ENCODE results near the gene PHEX. TPM values are rescaled to one million over a fixed set of nuclear protein-coding genes. Genes with fewer than 3 reads are reported as not detected.

Gene PHEX
- total RNA-seq, 3 donors from 2014 or later: 0.16 to 5.6 (median 2.5) TPM

DNA sequence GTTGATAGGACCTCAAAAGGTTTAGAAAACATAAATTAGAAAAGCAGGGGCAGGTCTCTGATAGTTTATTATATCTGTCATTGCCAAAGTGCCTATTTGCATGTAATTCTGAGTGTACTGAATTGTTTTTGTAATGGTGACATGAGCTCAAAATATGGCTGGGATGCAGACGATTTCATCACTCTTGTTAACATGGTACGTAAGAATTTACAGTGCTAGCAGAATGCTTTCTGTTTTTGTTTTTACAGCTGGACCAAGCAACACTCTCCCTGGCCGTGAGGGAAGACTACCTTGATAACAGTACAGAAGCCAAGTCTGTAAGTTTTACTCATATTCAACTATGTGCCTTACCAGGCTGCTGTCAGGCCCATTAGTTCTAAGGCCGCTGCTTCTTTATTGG lies 58.1 kb downstream of the PHEX start:
- intact Hi-C loops (cut with DNase I; ENCODE audit: low total_unique reads): no loop called here
- TF ChIP-seq, protein P1, sequence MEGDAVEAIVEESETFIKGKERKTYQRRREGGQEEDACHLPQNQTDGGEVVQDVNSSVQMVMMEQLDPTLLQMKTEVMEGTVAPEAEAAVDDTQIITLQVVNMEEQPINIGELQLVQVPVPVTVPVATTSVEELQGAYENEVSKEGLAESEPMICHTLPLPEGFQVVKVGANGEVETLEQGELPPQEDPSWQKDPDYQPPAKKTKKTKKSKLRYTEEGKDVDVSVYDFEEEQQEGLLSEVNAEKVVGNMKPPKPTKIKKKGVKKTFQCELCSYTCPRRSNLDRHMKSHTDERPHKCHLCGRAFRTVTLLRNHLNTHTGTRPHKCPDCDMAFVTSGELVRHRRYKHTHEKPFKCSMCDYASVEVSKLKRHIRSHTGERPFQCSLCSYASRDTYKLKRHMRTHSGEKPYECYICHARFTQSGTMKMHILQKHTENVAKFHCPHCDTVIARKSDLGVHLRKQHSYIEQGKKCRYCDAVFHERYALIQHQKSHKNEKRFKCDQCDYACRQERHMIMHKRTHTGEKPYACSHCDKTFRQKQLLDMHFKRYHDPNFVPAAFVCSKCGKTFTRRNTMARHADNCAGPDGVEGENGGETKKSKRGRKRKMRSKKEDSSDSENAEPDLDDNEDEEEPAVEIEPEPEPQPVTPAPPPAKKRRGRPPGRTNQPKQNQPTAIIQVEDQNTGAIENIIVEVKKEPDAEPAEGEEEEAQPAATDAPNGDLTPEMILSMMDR (IDR thresholded peaks at IDR 0.05): no peak
- TF ChIP-seq POLR2AphosphoS5 (IDR thresholded peaks at IDR 0.05): no peak
- no peak for TF ChIP-seq POLR2A (IDR thresholded peaks at IDR 0.05)

DNA sequence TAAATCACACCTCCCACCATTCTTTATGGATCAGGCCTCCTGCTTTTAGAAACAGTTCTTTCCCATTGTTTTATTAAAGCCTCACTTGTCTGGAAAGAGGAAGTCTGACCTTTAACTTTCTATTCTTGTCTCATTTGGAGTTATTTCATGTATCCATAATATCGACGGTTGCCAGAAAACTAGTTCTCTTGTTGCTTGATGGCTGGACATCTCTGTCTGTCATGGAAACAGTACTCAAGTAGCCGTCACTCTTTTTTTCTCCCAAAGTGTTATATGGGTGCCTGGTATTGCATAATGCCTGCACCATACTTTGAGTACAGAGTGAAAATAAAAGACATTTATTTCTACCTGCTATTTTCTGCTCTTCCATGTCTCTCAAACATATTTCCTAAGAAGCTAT lies 61.4 kb downstream of the PHEX start:
- Histone ChIP-seq H3K9me3 (no peaks in the 10 kb centered on the region), H3K4me1 (no peaks in the 10 kb centered on the region), H3K27ac (no peak overlapping the region), H3K4me3 (no peak overlapping the region), H3K36me3 (no peaks in the 10 kb centered on the region), H3K27me3 (peaks cover 0 to 17% of the 10 kb centered on the region in 2 donors)
- intact Hi-C loops (cut with DNase I; ENCODE audit: low total_unique reads): no loop called here
- no peak for DNase-seq (ENCODE audit: low spot score in 2 of 2)
- TF ChIP-seq POLR2A (IDR thresholded peaks at IDR 0.05) (no peak), POLR2AphosphoS5 (IDR thresholded peaks at IDR 0.05) (no peak)
- TF ChIP-seq, protein P1 (IDR thresholded peaks at IDR 0.05): no peak

More for the DNA sequence above, 58.1 kb downstream of the PHEX start:
- Histone ChIP-seq H3K36me3 (no peaks in the 10 kb centered on the region), H3K4me1 (no peaks in the 10 kb centered on the region), H3K4me3 (no peak overlapping the region), H3K27ac (no peak overlapping the region), H3K9me3 (no peaks in the 10 kb centered on the region), H3K27me3 (peaks cover 0 to 14% of the 10 kb centered on the region in 2 donors)
- DNase-seq (ENCODE audit: low spot score in 2 of 2): no peak

DNA sequence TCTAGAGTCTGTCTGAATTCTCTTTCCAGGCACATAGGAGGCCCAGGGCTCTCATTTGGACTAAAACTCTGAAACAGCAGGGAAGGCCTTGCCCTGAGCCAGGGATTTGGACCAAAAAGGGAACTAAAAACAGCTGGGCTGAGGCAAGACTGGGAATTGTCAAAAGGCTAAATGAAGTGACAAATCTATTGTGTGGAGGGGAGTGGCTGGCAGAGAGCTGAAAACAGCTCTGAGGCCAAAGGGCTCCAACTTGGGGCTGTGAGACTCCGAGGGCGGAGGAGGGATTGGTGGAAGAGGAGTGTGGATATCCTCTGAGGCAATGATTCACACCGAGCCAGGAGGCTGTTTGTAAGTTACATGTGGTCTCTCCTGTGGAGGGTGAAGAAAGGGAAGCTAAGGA lies 63.2 kb downstream of the PHEX start:
- H3K9me3 ChIP-seq: no peaks in the 10 kb centered on the region
- intact Hi-C loops (cut with DNase I; ENCODE audit: low total_unique reads): no loop called here

DNA sequence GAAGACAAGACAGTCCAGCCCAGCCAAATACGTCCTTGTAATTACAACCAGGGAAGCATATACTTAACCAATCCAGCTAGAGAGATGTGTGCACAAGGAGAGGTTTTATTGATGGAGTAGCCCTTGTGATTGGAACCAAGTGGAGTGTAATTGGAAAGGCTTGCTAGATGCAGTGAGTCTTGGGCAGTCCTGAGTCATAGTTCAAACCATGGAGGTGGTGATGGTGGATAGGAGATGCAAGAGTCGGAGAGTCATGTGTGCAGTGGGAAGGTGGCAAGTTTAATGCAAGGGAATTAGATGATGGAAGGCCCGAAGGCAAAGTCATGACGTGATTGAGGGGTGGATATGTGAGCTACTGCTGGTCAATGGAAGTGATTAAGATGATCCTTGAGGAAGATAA lies 63.7 kb downstream of the PHEX start:
- no peaks in the 10 kb centered on the region for H3K36me3 ChIP-seq
- peaks cover 0 to 19% of the 10 kb centered on the region in 2 donors for H3K27me3 ChIP-seq
- TF ChIP-seq POLR2A (IDR thresholded peaks at IDR 0.05) (no peak), POLR2AphosphoS5 (IDR thresholded peaks at IDR 0.05) (no peak)
- TF ChIP-seq, protein P1 (IDR thresholded peaks at IDR 0.05): no peak
- no peak for DNase-seq (ENCODE audit: low spot score in 2 of 2)
- H3K9me3 ChIP-seq: no peaks in the 10 kb centered on the region
- intact Hi-C loops (cut with DNase I; ENCODE audit: low total_unique reads): no loop called here
- H3K4me1 ChIP-seq: no peaks in the 10 kb centered on the region
- no peak overlapping the region for H3K4me3 ChIP-seq
- no peak overlapping the region for H3K27ac ChIP-seq

More for the DNA sequence above, 63.2 kb downstream of the PHEX start:
- peak in 1 of 2 donors; percentile 19 for DNase-seq (ENCODE audit: low spot score in 2 of 2)
- Histone ChIP-seq H3K27ac (no peak overlapping the region), H3K4me1 (no peaks in the 10 kb centered on the region), H3K4me3 (no peak overlapping the region), H3K27me3 (peaks cover 0 to 17% of the 10 kb centered on the region in 2 donors), H3K36me3 (no peaks in the 10 kb centered on the region)
- no peak for TF ChIP-seq POLR2A (IDR thresholded peaks at IDR 0.05)
- peak in 2 of 3 donors; percentile 32 to 47 for TF ChIP-seq POLR2AphosphoS5 (IDR thresholded peaks at IDR 0.05)

DNA sequence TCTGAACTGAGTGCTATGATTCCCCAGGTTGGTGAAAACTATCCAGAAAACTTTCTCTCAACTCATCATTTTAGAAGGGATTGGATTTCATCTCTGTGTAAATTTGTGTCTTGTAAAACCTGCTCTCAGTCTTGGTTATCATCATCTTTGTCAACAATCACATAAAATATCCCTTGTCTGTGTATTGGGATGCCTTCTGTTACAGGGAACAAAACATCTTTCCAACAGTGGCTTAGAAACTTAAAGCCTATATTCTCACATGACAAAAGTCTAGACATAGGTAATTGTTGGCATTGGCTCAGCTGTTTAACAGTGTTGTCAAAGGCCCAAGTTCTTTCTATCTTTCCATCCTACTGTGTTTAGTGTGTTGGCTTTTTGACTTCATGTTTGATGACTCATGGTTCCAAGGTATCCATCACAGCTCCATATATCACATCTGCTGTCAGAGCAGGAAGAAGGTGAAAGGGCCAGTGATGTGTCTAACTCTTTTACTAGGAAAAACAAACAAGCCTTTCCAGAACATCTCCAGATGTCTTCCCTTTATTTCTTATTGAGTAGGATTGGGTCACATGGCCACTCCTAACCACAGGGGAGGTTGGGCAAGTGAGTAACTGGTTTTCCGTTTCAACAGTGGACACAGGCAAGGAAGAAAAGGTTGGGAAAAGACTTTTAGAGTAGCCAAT lies 65.0 kb downstream of the PHEX start:
- DNase-seq (ENCODE audit: low spot score in 2 of 2): no peak
- intact Hi-C loops (cut with DNase I; ENCODE audit: low total_unique reads): no loop called here

More for the DNA sequence above, 65.0 kb downstream of the PHEX start:
- Histone ChIP-seq H3K4me3 (no peak overlapping the region), H3K4me1 (no peaks in the 10 kb centered on the region), H3K27ac (no peak overlapping the region), H3K27me3 (peaks cover 0 to 16% of the 10 kb centered on the region in 2 donors), H3K9me3 (no peaks in the 10 kb centered on the region), H3K36me3 (no peaks in the 10 kb centered on the region)
- TF ChIP-seq POLR2A (IDR thresholded peaks at IDR 0.05): no peak
- TF ChIP-seq POLR2AphosphoS5 (IDR thresholded peaks at IDR 0.05): no peak
- TF ChIP-seq, protein P1 (IDR thresholded peaks at IDR 0.05): no peak
